ENCODE measurements around the gene UAP1.

The UAP1 gene

DNA sequence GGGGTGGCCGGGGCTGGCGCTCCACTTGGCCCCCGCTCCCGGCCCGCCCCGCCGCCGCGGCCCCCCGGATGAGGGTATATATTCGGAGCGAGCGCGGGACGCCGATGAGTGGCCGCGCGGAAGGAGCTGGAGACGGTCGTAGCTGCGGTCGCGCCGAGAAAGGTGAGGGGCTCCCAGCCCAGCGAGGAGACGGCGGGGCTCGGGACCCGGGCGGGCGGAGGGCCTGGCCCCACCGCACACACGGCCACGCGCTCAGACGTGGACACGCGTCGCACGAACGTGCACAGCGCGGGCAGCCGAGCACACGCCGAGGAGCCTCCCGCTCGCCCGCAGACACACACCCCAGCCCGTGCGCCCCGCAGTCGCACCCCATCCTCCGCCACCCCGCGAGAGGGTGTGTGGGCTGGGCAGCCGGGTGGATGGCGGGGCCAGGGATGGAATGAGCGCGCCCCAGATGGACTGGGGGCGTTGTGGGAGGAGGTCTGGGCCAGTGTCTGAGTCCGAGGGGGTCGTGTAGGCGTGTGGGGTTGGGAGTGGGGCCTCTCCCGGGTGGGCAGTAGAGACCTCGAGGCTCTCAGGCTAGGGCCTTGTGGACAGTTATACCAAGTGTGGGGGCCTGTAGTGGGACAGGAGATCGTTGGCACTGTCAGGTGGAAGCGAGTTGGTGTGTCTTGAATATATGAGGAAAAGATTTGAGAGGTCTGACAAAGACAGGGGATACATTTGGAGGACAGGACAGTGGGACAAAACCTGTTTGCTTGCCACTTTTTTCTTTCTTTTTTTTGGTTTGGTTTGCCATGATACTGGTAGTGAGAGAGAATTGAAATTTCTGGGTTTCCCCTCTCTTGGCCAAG is at the start of gene UAP1:
Gene UAP1, plus strand, starts transcription at position 107 of the 854 bp plus-strand sequence. CDS start 4,347 bp downstream, outside the sequence.
- no peak for DNase-seq

DNA sequence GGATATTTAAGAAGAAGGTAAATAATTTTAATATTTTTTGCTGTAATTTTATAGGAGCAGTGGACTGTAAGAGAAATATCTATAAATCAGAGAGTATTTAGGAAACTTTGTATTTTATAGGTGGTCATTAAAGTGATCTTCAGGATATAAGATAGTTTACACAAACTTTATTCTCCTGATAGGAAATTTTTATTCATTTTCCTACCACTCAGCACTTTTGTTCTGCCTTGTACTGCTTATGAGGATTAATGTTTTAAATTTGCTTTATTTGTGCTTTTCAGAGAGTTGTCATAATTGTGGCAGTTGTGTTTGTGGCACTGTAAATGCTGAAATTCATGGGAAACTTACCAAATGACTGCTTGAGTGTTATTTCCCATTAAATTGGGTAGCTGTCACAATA is 34.2 kb upstream of the UAP1 start:
- no peak for DNase-seq

DNA sequence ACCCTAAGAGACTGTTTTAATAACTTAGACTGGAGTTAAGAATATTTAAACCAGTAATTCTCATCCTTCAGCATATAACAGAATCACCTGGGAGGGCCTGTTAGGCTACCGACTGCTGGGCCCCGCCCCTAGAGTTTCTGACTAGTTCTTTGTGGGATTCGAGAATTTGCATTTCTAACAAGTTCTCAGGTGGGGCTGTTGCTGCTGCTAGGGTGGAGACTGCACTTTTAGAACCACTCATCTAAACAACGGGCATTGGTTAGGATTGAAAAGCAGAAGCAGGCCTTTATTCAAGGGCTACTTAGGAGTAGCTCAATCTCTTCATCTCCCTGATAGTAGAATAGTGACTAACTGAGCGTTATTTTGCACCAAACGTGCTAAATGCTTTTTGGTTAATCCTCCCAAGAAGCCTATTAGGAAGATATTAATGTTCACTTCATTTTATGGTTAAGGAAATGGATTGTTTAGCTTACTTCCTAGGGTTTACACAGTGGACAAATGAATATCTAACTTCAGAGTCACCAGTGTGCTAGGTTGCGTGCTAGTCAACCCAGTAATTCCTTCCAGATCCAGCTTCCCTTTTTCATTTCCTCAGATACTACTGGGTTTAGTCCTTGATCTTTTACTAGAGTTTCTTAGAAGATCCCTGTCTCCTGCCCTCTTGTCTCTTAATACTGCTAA is 31.1 kb upstream of the UAP1 start:
- no peak for DNase-seq

DNA sequence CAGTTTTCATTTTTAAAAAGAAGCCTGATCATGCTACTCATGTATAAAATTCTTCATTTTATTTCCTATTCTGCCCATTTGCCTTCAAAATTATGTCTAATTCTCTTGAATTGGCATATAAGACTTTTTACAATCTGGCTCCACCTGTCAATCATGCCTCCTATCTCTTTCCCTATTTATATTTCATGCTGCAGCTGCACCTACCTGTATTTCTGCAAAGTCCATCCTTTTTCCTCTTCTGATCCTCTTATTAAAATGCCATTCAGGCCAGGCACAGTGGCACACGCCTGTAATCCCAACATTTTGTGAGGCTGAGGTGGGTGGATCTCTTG is 30.6 kb upstream of the UAP1 start:
- DNase-seq, result no peak

DNA sequence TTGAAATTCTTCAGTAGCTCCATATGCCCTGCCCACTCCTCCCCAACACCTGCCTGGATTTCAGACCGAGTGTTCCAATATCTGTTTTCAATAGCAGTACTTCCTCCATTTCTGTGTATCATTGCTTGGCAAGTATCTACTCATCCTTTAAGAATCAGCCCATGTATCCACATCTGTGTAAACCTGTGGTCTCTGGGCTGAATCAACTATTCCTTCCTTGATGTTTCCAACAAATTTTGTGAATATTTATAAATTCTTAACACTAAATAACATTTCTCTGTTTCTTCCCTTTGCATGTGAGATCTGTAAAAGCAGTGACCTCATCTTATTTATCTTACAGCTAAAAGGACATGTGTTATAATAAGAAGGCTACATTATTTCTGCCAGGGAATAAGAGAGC is 26.0 kb upstream of the UAP1 start:
- DNase-seq, result no peak

DNA sequence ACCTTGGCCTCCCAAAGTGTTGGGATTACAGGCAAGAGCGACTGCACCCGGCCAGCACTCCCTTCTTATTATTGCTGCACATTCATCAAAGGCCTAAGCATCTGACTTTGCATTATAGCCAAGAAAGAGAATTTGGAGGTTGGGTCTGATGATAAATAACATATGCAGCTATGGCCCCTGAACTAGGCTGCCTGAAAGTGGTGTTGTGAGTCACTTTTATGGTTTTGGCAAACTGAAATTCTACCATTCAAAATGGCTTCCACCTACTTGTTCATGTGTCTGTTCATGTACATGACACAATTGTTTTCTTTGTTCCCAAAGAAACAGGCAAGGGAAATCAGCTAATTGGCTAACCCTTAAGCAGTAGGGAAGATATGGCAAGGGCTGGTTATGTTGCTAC is 25.0 kb upstream of the UAP1 start:
- DNase-seq, result no peak

DNA sequence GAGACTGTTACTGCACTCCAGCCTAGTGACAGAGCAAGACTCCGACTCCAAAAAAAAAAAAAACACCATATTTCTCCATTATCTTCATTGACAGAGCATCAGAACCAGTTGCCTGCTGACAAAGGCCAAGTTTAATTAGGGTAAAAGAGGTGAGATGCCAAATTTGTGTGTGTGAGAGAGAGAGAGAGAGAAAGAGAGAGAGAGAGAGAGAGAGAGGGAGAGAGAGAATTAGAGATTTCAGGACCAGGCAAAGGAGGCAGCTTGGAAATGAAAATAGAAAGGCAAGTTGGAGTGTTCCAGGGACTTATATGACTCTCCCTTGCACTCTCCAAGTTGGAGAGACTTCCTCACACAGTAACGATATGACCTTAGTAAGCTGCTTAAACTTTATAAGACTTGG is 24.3 kb upstream of the UAP1 start:
- DNase-seq, result no peak

DNA sequence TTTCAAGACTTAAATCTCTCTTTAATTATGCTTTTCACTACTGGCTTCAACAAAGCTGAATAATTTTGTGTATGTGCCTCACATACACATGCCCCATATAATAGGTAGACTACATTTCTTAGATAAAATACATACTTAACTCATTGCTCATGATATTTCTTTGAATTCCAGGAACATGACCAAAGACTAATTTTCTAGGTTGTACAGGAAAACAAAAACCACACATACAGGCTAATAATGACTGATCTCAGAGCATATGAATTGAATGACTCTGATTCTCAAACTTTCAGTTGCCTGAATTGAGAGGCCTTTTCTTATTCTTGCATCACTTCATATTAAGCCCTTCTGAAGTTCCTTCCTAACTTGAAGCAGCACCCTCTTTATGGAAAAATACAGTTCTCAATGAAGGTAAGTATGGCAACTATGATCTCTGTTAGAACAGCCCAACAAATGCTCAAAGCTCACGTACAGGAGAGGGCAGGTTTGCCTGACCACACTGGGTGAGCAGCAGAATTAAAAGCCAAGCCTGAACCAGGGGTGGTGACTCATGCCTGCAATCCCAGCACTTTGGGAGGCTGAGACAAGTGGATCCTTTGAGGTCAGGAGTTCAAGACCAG is 22.6 kb upstream of the UAP1 start:
- DNase-seq, result no peak

DNA sequence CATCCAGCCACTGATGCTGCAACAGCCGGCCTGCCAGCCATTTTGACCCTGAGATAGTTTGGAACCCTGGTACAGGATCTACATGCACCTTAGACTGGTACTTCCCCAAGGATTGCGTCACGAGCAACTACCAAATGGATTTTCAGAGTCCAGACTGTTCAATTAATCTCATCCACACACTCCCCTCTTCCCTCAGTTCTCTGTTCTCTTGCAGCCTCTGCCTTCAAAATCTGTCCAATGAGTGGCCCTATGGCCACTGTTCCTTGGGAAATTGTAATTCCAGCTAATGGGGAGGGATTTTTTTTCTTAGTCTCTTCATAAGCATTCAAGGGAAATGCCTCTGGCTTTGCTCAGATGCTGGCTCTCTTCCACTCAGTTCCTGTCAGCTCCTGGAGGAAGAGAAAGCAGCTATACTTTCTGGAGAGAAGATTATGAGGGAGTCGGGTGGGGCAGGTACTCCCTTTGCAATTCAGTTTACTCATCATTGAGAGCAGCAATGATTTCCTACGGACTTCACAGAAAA is 19.8 kb upstream of the UAP1 start:
- no peak for DNase-seq

DNA sequence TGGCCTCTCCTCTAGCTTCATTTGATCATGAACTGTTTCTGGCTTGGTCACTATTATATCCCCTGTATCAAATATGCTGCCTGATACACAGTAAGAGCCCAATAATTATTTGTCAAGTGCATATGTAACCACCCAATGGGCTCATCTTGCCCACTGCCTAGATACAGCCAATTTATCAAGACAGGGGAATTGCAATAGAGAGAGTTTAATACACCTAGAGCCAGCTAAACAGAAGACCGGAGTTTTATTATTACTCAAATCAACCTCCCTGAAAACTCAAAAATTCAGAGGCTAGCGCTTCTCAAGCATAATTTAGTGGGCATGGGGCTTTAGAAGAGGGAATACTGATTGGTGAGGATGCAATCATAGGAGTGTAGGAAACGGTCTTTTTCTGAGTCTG is 18.3 kb upstream of the UAP1 start:
- no peak for DNase-seq

DNA sequence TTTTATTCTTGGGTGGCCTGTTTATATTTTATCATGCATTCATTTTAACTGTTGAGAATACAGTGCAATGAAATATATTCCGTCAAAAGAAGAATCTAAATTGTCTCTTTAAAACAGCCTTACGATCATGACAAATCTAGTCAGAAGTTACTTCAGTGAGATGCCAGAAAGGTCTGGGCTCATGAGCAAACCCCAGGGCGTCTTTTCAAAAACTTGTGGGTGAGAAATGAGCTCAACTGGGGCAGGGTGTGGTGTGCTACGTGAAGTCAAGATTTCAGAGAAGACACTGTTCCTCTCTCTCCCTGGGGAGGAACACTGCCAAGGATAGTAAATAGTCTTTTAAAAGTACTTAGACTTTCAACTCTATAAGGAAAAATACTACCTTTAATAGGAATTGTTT is 13.4 kb upstream of the UAP1 start:
- DNase-seq, result no peak

DNA sequence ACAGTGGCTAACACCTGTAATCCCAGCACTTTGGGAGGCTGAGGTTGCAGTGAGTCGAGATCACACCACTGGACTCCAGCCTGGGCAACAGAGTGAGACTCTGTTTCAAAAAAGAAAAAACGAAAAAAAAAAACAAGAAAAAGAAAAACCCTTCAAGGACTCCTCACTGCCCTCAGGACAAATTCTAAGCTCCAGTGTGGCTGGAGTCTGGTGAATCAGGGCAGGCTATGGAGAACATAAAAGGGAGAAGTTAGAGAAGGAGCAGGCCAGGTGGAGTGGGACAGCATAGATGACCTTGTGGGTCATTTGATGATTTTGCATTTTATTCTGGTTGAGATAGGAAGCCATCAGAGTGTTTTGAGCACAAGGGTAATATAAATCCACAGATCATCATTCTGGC is 12.5 kb upstream of the UAP1 start:
- DNase-seq, result no peak

DNA sequence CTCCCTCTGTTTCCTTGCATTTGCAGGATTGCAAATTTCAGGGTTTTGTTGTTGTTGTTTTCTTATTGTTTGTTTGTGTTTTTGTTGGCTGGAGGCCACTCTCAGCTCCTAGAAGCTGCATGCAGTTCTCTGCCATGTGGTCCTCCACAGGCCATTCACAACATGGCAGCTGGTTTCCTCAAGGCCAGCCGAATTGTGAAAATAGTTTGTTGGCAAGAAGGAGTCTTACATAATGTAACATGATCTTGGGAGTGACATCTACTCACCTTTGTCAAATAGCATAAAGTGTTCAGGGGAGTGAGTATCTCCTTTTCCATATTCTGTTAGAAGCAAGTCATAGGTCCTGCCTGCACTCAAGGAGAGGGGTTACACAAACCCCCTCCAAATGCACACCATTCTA is 10.6 kb upstream of the UAP1 start:
- DNase-seq, result no peak

DNA sequence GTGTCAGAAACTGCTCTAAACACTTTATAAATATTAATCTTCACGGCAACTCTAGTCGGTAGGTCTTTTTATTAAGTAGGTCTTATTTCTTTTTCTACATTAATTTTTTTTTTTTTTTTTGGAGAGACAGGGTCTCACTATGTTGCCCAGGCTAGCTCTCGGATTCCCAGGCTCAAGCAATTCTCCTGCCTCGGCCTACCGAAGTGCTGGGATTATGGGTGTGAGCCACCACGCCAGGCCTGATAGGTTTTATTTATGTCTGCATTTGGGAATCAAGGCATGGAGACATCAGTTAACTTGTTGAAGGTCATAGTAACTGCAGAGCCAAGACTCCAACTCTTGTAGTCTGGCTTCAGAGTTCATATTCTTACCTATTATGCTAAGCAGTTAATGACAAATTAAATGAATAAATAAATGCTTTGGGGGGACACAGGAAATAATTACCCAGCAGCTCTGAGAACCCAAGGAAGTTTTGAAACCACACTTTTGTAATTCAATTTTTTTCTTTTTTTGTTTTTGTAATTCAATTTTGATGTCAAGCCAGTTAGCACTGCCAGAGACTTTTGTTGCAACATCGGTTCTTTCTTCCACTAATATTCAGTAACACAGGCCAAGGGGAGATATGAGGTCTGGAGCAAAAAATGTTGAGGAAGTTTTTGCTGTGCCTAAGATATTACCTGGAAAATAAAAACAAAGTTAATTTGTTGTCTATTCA is 9.4 kb upstream of the UAP1 start:
- DNase-seq, result no peak

DNA sequence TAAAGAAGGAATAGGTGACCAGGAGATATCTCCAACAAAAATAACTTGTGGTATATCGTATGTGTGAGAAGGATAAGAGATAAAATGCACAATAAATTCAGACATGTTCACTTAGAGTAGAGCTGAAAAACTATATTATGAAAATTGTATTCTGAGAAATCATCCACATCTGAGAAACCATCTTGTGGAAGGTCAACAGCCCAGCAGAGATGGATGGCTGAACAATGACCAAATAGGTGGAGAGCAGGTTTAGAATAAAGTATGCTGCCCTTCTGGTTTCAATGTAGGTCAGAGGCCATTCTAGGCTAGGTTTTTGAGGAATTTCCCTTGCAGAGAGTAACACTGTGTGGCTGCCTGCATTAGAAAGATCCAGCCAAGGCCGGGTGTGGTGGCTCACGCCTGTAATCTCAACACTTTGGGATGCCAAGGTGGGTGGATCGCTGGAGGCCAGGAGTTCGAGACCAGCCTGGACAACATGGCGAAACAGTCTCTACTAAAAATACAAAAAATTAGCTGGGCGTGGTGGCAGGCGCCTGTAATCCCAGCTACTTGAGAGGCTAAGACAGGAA is 8.8 kb upstream of the UAP1 start:
- DNase-seq, result no peak

DNA sequence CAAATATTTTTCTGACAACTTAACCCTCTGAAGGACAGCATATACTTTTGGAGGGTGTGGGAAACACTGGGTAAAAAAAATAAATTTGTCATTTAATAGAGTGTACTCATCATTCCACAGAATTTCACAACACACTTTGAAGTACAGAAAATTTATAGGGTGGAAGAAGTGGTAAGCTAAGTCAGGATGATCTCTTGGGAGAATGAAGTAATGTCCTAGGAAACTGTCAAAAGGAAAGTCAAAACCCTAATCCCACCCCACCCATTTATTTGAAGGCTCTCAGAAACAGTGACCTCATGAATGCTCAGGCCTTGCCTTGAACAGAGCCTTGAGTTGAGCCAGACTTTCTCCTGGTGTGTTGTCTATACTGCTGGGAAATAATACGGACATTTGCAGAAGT is 7.3 kb upstream of the UAP1 start:
- no peak for DNase-seq

DNA sequence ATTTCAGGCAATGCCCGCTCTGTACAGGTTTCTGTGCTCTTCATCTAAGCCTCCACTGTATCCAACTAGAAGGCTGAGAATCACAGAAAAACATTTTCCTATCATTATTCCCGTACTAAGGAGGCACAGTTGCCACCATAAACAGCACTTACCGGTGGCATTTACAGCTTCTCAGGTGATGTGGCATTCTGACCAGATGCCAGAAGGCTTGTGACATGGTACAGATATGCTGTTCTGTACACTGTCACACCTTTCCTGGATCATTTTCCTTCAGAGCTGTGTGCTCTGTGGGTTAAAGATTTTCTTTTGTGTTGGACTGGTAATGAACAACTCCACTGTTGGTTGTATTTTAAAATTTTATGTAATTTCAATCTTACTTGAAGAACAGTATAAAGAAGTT is 4.0 kb upstream of the UAP1 start:
- no peak for DNase-seq

DNA sequence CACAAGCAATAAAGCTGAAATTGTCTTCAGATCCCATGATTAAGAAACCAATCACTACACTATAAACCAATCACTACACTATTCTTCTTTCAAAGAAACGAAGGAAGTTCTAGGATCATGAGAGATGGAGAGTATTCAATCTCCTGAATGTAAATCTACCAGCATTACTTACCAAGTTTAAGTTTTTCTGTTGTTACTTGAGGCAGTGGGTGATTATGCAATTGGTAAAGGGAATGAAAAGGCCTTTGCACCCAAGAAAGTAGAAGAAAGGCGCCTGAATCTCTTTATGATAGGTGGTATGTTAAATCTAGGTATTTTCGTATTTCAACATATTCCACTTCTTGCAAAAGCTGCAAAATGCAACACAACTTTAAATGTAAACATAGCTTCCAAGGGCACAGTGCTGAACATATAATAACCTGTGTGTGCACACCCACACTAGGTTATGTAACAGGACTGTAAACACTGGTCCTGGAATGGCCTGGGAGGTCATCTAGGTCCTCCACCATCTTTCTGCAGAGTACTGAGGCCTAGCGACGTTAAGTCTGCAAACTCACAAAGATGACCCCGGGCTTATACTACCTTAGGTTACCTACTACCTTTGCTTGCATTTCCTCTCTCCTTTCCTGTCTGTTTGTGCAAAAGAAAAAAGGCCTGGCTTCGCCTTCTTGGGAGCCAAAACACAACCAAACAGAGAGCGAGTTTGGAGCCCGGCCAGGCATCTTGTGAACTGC is 1.1 kb upstream of the UAP1 start:
- no peak for DNase-seq

DNA sequence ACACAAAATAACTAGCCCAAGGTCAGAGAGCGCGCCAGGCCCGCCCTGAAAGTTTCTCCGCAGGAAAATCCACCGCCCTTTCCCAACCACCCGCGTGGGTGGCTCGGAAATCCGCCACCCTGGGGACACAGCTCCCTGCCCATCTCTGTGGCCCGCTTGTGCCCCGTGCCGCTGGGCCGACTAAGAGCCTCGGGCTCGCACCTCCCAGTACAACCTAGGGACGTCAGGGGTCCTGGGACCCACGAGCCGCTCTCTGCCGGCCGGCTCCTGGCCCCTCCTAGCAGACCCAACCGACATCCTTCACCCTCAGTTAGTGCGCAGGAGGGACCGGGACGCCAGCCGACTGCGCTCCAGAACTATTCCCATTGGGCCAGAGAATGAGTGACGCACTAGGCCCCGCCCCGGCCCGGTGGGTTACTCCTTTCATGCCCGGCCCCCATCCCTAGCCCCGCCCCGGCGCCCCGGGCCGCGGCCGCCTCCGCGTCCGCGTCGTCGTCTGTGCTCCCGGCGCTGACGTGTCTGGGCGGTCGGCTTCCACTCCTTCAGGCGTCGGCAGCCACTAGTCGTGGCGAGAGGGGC is 396 bp upstream of the UAP1 start:
- DNase-seq, result peak; percentile 93

DNA sequence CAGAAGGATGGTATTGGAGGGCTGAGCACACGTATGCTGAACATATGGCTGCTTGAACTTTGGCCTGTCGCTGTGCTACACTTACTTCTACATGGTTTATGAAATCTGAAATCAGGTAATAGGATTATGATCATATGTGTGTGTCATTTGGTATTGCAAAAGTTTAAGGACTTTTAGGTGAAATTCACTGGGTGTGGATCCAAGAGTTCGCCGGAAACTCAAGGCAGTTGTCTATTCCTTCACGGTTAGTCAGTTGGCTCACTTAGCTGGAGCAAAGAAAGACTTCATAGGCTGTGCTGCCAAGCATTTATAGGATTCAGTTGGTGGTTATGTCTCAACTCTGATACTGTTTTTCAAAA is 927 bp downstream of the UAP1 start:
- DNase-seq, result no peak

DNA sequence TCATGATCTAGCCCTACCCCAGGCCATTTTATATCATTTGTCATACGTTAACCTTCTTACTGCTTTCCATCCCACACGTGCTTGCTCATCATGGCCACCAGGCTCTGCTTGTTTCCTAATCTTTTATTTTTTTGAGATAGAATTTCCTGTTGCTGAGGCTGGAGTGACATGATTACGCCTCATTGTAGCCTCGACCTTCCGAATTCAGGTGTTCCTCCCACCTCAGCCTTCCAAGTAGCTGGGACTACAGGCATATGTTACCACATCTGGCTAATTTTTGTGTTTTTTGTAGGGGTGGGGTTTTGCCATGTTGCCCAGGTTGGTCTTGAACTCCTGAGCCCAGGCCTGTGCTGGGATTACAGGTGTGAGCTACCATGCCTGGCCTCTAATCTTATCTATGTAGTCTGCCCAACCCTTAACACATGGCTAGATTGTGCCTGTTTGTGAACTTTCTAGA is 3.3 kb downstream of the UAP1 start:
- no peak for DNase-seq

DNA sequence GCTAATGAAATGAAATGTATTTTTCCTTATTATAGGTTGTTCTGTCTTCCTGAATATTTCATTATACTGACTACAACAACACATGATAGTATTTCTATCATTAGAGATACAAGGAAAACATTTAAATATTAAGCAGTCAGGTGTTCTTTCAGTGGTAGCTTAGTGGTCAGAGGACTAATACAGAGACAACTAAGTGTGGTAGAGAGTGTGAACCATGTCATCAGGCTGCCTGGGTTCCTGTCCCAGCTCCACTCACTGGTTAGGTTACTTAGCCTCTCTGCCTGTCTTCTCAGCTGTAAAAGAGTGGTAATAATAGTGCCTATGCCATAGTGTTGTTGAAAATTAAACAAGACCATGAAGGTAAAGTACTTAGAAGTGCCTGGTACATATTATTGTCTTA is 3.9 kb downstream of the UAP1 start:
- no peak for DNase-seq

All from NCI-H187 treated with DMSO at 0.1 percent for 48 hours (cell line).